ENCODE results near the gene PACRG. TPM values are rescaled to one million over a fixed set of nuclear protein-coding genes. Genes with fewer than 3 reads are reported as not detected.

The PACRG gene
- polyA plus RNA-seq, 1 donor (not counting 4 experiments of a cell fraction or from before 2014, with no cell fraction given): 0.31 TPM

GRCh38 chr6:163344411-163344810 is 616.6 kb downstream of the PACRG start:
- Histone ChIP-seq H3K9ac (ENCODE audit: control insufficient read depth, extremely low read depth, insufficient read depth, low read length) (no peak overlapping the region), H2AFZ (ENCODE audit: control insufficient read depth, low read length) (no peak overlapping the region), H3K4me1 (ENCODE audit: control insufficient read depth, extremely low read depth, insufficient read depth, low read length) (peaks cover 9% of the 10 kb centered on the region), H3K9me3 (ENCODE audit: control insufficient read depth, low read depth, low read length) (no peaks in the 10 kb centered on the region), H3K9me1 (ENCODE audit: control insufficient read depth, extremely low read depth, insufficient read depth, low read length) (no peaks in the 10 kb centered on the region), H3K36me3 (ENCODE audit: control insufficient read depth in 2 of 2, extremely low read depth in 1 of 2, insufficient read depth in 2 of 2, low read length in 2 of 2) (no peaks in the 10 kb centered on the region), H3K27me3 (ENCODE audit: control insufficient read depth, extremely low read depth, insufficient read depth, low read length) (no peaks in the 10 kb centered on the region), H3K27ac (ENCODE audit: control insufficient read depth, insufficient read depth, low read length) (no peak overlapping the region), H3K4me3 (ENCODE audit: control insufficient read depth in 2 of 3, extremely low read depth in 1 of 3, insufficient read depth in 2 of 3, low read depth in 1 of 3, low read length in 3 of 3) (no peak overlapping the region), H3K4me2 (ENCODE audit: control insufficient read depth, extremely low read depth, insufficient read depth, low read depth, low read length) (no peak overlapping the region), H3K79me2 (ENCODE audit: control insufficient read depth, insufficient read depth, low read length) (no peaks in the 10 kb centered on the region), H4K20me1 (ENCODE audit: control insufficient read depth, extremely low read depth, insufficient read depth, low read length) (no peaks in the 10 kb centered on the region)
- dilution Hi-C loops (cut with MboI; ENCODE audit: extremely low pct_ligation_motif_present, low sequenced_read_pairs): no loop called here
- no peak for DNase-seq (ENCODE audit: low read depth, low spot score)
- no peak for FAIRE-seq
- TF ChIP-seq EZH2 (IDR thresholded peaks at IDR 0.05; ENCODE audit: low read length) (no peak), CTCF (optimal IDR thresholded peaks at IDR 0.05 in 1 of 3, IDR thresholded peaks at IDR 0.05 in 1 of 3, conservative IDR thresholded peaks at IDR 0.05 in 1 of 3; ENCODE audit: extremely low read depth in 1 of 3, insufficient read depth in 2 of 3, low read length in 3 of 3) (no peak)

- Histone ChIP-seq H3K4me3 (ENCODE audit: control insufficient read depth in 2 of 3, extremely low read depth in 1 of 3, insufficient read depth in 2 of 3, low read depth in 1 of 3, low read length in 3 of 3) (no peak overlapping the region), H3K4me1 (ENCODE audit: control insufficient read depth, extremely low read depth, insufficient read depth, low read length) (peaks cover 9% of the 10 kb centered on the region), H3K9me1 (ENCODE audit: control insufficient read depth, extremely low read depth, insufficient read depth, low read length) (no peaks in the 10 kb centered on the region), H3K4me2 (ENCODE audit: control insufficient read depth, extremely low read depth, insufficient read depth, low read depth, low read length) (no peak overlapping the region), H3K27ac (ENCODE audit: control insufficient read depth, insufficient read depth, low read length) (no peak overlapping the region), H3K9me3 (ENCODE audit: control insufficient read depth, low read depth, low read length) (no peaks in the 10 kb centered on the region), H3K27me3 (ENCODE audit: control insufficient read depth, extremely low read depth, insufficient read depth, low read length) (no peaks in the 10 kb centered on the region), H4K20me1 (ENCODE audit: control insufficient read depth, extremely low read depth, insufficient read depth, low read length) (no peaks in the 10 kb centered on the region), H3K9ac (ENCODE audit: control insufficient read depth, extremely low read depth, insufficient read depth, low read length) (no peak overlapping the region), H3K79me2 (ENCODE audit: control insufficient read depth, insufficient read depth, low read length) (no peaks in the 10 kb centered on the region), H3K36me3 (ENCODE audit: control insufficient read depth in 2 of 2, extremely low read depth in 1 of 2, insufficient read depth in 2 of 2, low read length in 2 of 2) (no peaks in the 10 kb centered on the region), H2AFZ (ENCODE audit: control insufficient read depth, low read length) (no peak overlapping the region)
- dilution Hi-C loops (cut with MboI; ENCODE audit: extremely low pct_ligation_motif_present, low sequenced_read_pairs): no loop called here
- no peak for DNase-seq (ENCODE audit: low read depth, low spot score)
- no peak for TF ChIP-seq CTCF (optimal IDR thresholded peaks at IDR 0.05 in 1 of 3, IDR thresholded peaks at IDR 0.05 in 1 of 3, conservative IDR thresholded peaks at IDR 0.05 in 1 of 3; ENCODE audit: extremely low read depth in 1 of 3, insufficient read depth in 2 of 3, low read length in 3 of 3)
- TF ChIP-seq EZH2 (IDR thresholded peaks at IDR 0.05; ENCODE audit: low read length): no peak
- FAIRE-seq: no peak
Observed at GRCh38 chr6:163345931-163346330, 618.2 kb downstream of the PACRG start.
